Trophoblast cell (in vitro differentiated cells and primary cell): Measurements from ENCODE around the gene DDR2.

Experiments used
- DNase-seq, 2 donors: peaks; one replicate each; pipeline ENCODE4 v3.0.0-alpha.2; 2016
- H2AFZ ChIP-seq: 2 replicates; pipeline ENCODE4 v1.6.1; 2013; ENCODE audit warnings: low read length, moderate library complexity, mild to moderate bottlenecking; ENCODE audit not compliant: insufficient read depth, poor library complexity
- H2AK5ac ChIP-seq: 2 replicates; pipeline ENCODE4 v1.6.1; 2013; ENCODE audit warnings: mild to moderate bottlenecking, low read length
- H2BK120ac ChIP-seq: 2 replicates; pipeline ENCODE4 v1.6.1; 2013; ENCODE audit warnings: low read length, mild to moderate bottlenecking, moderate library complexity; ENCODE audit not compliant: insufficient read depth, poor library complexity
- H2BK12ac ChIP-seq: 2 replicates; pipeline ENCODE4 v1.6.1; 2013; ENCODE audit warnings: mild to moderate bottlenecking, low read length, moderate library complexity
- H2BK5ac ChIP-seq: 2 replicates; pipeline ENCODE4 v1.6.1; 2013; ENCODE audit warnings: low read length, low read depth, moderate library complexity, mild to moderate bottlenecking; ENCODE audit not compliant: poor library complexity
- H3K14ac ChIP-seq: 2 replicates; pipeline ENCODE4 v1.6.1; 2013; ENCODE audit warnings: mild to moderate bottlenecking, low read length
- H3K18ac ChIP-seq: 2 replicates; pipeline ENCODE4 v1.6.1; 2013; ENCODE audit warnings: mild to moderate bottlenecking, low read length
- H3K23ac ChIP-seq: 2 replicates; pipeline ENCODE4 v1.6.1; 2013; ENCODE audit warnings: low read length
- H3K27ac ChIP-seq: 2 replicates; pipeline ENCODE4 v1.5.1; 2013; ENCODE audit warnings: low read depth, mild to moderate bottlenecking, inconsistent platforms, low read length, moderate library complexity
- H3K27me3 ChIP-seq: 2 replicates; pipeline ENCODE4 v1.6.1; 2013; ENCODE audit warnings: inconsistent platforms, mild to moderate bottlenecking, low read length, moderate library complexity; ENCODE audit not compliant: insufficient read depth
- H3K36me3 ChIP-seq, 2 experiments: 1 replicate in 1 of 2; 2 replicates in 1 of 2; pipeline ENCODE4 v1.6.1; 2013; ENCODE audit warnings: low read length in 2 of 2, mild to moderate bottlenecking in 2 of 2, moderate library complexity in 1 of 2; ENCODE audit not compliant: insufficient read depth in 2 of 2, control insufficient read depth in 1 of 2
- H3K4ac ChIP-seq: 2 replicates; pipeline ENCODE4 v1.6.1; 2013; ENCODE audit warnings: low read depth, mild to moderate bottlenecking, low read length, moderate library complexity
- H3K4me1 ChIP-seq, 2 experiments: 1 replicate in 1 of 2; 2 replicates in 1 of 2; pipeline ENCODE4 v1.6.1; 2013; ENCODE audit warnings: low read length in 2 of 2, mild to moderate bottlenecking in 2 of 2, moderate library complexity in 1 of 2; ENCODE audit not compliant: insufficient read depth in 2 of 2, control insufficient read depth in 1 of 2
- H3K4me2 ChIP-seq: 2 replicates; pipeline ENCODE4 v1.6.1; 2013; ENCODE audit warnings: inconsistent platforms, mild to moderate bottlenecking, low read length, moderate library complexity
- H3K4me3 ChIP-seq: 2 replicates; pipeline ENCODE4 v1.5.1; 2013; ENCODE audit warnings: mild to moderate bottlenecking, low read depth, low read length, inconsistent platforms
- H3K79me1 ChIP-seq: one replicate; pipeline ENCODE4 v1.6.1; 2013; ENCODE audit warnings: low read length
- H3K79me2 ChIP-seq: 2 replicates; pipeline ENCODE4 v1.6.1; 2013; ENCODE audit warnings: low read length, mild to moderate bottlenecking; ENCODE audit not compliant: control insufficient read depth, insufficient read depth, poor library complexity
- H3K9ac ChIP-seq: 2 replicates; pipeline ENCODE4 v1.6.1; 2013; ENCODE audit warnings: mild to moderate bottlenecking, low read length
- H3K9me3 ChIP-seq: 2 replicates; pipeline ENCODE4 v1.6.1; 2013; ENCODE audit warnings: low read depth, mild to moderate bottlenecking, control low read depth, inconsistent platforms, low read length; ENCODE audit not compliant: insufficient read depth
- H4K12ac ChIP-seq: 2 replicates; pipeline ENCODE4 v1.6.1; 2013; ENCODE audit warnings: low read depth, mild to moderate bottlenecking, low read length, moderate library complexity
- H4K8ac ChIP-seq: 2 replicates; pipeline ENCODE4 v1.6.1; 2013; ENCODE audit warnings: low read depth, mild to moderate bottlenecking, low read length, moderate library complexity
- H4K91ac ChIP-seq: one replicate; pipeline ENCODE4 v1.6.1; 2013; ENCODE audit warnings: low read depth, mild to moderate bottlenecking, low read length, moderate library complexity
- WGBS: extraction: QIAGEN DNeasy Blood & Tissue Kit; methylation state at CpG from one replicate; pipeline ENCODE4 v1.1.7; 2013; ENCODE audit warnings: missing lambda C conversion rate; ENCODE audit not compliant: insufficient read length, insufficient coverage; ENCODE audit errors: extremely low coverage; 5-methylcytosine and 5-hydroxymethylcytosine counted together

The DDR2 gene

DNA sequence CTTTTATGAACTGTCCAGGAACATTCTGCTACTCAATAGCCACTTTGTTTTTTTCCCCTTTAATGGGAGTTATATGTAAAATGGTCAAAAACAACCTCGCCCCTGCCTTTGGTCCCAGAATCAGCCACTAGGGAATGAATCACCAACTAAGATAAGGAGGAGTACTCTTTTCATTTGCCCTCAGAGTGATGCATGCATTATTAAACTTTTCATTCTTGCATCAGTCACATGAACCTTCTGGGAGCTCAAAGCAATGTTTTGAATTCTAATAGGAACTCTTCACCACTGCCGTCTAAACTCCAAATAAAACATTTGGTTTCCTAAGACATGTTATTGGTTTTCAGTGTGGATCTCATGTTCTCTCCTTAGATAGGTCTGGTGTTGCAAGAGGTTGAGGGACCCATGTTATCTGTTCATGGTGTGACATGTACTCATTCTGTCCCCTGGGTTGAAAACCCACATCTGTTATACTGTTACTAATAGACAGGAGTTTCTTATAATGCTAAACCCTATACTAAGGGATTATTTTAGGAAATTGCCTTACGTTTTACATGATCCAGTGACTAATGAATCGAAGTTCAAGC, 140.4 kb downstream of the DDR2 start:
- no peak overlapping the region for H3K9ac ChIP-seq
- DNase-seq = no peak
- H3K79me1 ChIP-seq = no peaks in the 10 kb centered on the region
- H3K27ac ChIP-seq = no peak overlapping the region
- no peaks in the 10 kb centered on the region for H3K36me3 ChIP-seq
- peaks cover 2% of the 10 kb centered on the region for H3K9me3 ChIP-seq
- H4K91ac ChIP-seq = no peak overlapping the region
- no peak overlapping the region for H4K12ac ChIP-seq
- H3K4ac ChIP-seq = no peak overlapping the region
- no peak overlapping the region for H2BK12ac ChIP-seq
- H2BK120ac ChIP-seq = no peak overlapping the region
- H3K23ac ChIP-seq = no peak overlapping the region
- no peak overlapping the region for H3K4me2 ChIP-seq
- H2AK5ac ChIP-seq = no peak overlapping the region
- no peak overlapping the region for H3K14ac ChIP-seq
- no peak overlapping the region for H4K8ac ChIP-seq
- no peak overlapping the region for H2BK5ac ChIP-seq
- H3K18ac ChIP-seq = no peak overlapping the region
- no peak overlapping the region for H3K4me3 ChIP-seq
- no peak overlapping the region for H2AFZ ChIP-seq
- no peaks in the 10 kb centered on the region for H3K79me2 ChIP-seq
- peaks cover 4 to 6% of the 10 kb centered on the region in 2 experiments for H3K4me1 ChIP-seq
- no peaks in the 10 kb centered on the region for H3K27me3 ChIP-seq
- WGBS = no CpG with 5 or more reads among the region's 4 CpGs

DNA sequence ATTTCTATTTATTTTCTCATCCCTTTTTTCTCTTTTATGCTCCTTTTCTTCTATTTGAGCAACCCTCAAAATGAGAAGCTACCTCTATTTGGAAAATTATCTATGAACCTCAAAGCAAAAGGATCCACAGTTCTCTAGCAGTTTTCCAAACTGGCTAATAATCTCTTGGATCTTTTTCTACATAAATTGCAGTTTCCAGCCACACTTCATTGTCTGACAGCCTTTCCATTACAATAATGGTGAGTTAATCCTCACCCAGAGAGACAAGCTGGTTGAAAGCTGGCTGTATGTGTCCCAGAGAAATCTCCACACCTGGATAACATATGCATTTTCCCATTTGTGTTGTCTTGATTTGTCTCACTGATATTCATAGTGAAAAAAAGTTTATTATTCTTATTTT, 141.7 kb downstream of the DDR2 start:
- Histone ChIP-seq H4K8ac (no peak overlapping the region), H2AFZ (no peak overlapping the region), H3K14ac (no peak overlapping the region), H3K27me3 (no peaks in the 10 kb centered on the region), H3K27ac (no peak overlapping the region), H3K36me3 (no peaks in the 10 kb centered on the region), H3K23ac (no peak overlapping the region), H3K4me1 (peaks cover 4 to 7% of the 10 kb centered on the region in 2 experiments), H3K9ac (no peak overlapping the region), H2BK120ac (no peak overlapping the region), H2AK5ac (no peak overlapping the region), H4K91ac (no peak overlapping the region), H3K79me1 (no peaks in the 10 kb centered on the region), H2BK5ac (no peak overlapping the region), H4K12ac (no peak overlapping the region), H3K4ac (no peak overlapping the region), H3K79me2 (no peaks in the 10 kb centered on the region), H2BK12ac (no peak overlapping the region), H3K9me3 (no peaks in the 10 kb centered on the region), H3K4me3 (no peak overlapping the region), H3K4me2 (no peak overlapping the region), H3K18ac (no peak overlapping the region)
- DNase-seq = no peak

DNA sequence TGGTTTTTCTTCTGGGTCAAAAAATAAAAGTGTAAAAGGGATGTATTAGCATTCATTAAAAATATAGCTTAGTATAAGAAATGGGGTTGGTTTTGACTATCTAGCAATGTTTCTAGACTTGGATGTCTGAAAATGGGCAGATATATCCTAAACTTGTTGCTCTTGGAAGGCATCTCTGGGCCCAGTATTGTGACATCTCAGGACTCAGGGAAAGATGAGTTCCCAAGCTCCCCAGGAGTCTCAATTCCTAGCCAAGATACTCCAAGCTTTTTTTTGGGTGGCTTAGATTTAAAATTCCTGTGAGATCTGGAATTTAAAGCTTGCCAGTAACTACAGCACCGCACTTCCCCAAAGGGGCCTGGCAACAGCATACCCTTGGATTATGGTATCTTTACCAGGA, 146.8 kb downstream of the DDR2 start:
- no peak overlapping the region for H3K4ac ChIP-seq
- no peaks in the 10 kb centered on the region for H3K27me3 ChIP-seq
- H2AK5ac ChIP-seq = no peak overlapping the region
- peaks cover 2% of the 10 kb centered on the region for H3K9me3 ChIP-seq
- no peak overlapping the region for H3K27ac ChIP-seq
- H3K36me3 ChIP-seq = no peaks in the 10 kb centered on the region
- H4K91ac ChIP-seq = no peak overlapping the region
- no peak overlapping the region for H3K14ac ChIP-seq
- H3K4me2 ChIP-seq = no peak overlapping the region
- H3K4me3 ChIP-seq = no peak overlapping the region
- H2BK120ac ChIP-seq = no peak overlapping the region
- no peak overlapping the region for H3K18ac ChIP-seq
- H2BK12ac ChIP-seq = no peak overlapping the region
- no peak overlapping the region for H4K12ac ChIP-seq
- H3K9ac ChIP-seq = no peak overlapping the region
- H3K79me1 ChIP-seq = no peaks in the 10 kb centered on the region
- H4K8ac ChIP-seq = no peak overlapping the region
- no peak overlapping the region for H2BK5ac ChIP-seq
- no peak overlapping the region for H2AFZ ChIP-seq
- WGBS = no CpG with 5 or more reads among the region's 1 CpG
- H3K79me2 ChIP-seq = no peaks in the 10 kb centered on the region
- DNase-seq = no peak
- H3K4me1 ChIP-seq = peaks cover 0 to 2% of the 10 kb centered on the region in 2 experiments
- no peak overlapping the region for H3K23ac ChIP-seq

DNA sequence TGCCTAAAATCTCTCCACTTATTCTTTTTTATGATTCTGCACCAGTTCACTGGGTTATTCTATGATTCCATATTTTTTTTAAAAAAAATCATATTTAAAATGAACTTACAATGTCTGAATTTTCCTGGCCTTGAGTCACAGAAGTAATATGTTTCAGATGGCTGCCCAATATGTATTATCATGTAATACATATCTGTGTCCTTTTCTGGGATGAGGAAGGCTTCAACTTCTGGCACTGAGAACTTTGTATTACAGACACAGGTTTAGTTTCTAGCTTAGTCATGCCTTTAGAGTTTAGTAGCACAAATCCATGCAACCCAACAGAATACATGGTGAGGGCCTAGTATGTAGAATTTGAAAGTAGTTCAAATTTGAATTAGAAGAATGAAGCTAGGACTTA, 150.4 kb downstream of the DDR2 start:
- no peak overlapping the region for H2AK5ac ChIP-seq
- H3K27me3 ChIP-seq = no peaks in the 10 kb centered on the region
- H3K9me3 ChIP-seq = peaks cover 2% of the 10 kb centered on the region
- H3K27ac ChIP-seq = no peak overlapping the region
- H3K4me1 ChIP-seq = peaks cover 0 to 1% of the 10 kb centered on the region in 2 experiments
- H4K8ac ChIP-seq = no peak overlapping the region
- H3K79me2 ChIP-seq = no peaks in the 10 kb centered on the region
- H4K91ac ChIP-seq = no peak overlapping the region
- no peak overlapping the region for H3K4me3 ChIP-seq
- no peak for DNase-seq
- H3K4me2 ChIP-seq = no peak overlapping the region
- no peak overlapping the region for H2BK5ac ChIP-seq
- no peak overlapping the region for H2AFZ ChIP-seq
- no peak overlapping the region for H4K12ac ChIP-seq
- H3K18ac ChIP-seq = no peak overlapping the region
- no peak overlapping the region for H3K23ac ChIP-seq
- H2BK120ac ChIP-seq = no peak overlapping the region
- H3K36me3 ChIP-seq = no peaks in the 10 kb centered on the region
- H3K79me1 ChIP-seq = no peaks in the 10 kb centered on the region
- no peak overlapping the region for H3K9ac ChIP-seq
- no peak overlapping the region for H3K4ac ChIP-seq
- H2BK12ac ChIP-seq = no peak overlapping the region
- H3K14ac ChIP-seq = no peak overlapping the region
